DOHH2 (cell line): ENCODE data around the gene DHRS3.

Source experiments
- H3F3A ChIP-seq: fragments of 200-600 bp; sonication (generic), shearing (Covaris generic); 2 replicates; pipeline ENCODE4 v1.6.0; 2016; ENCODE audit warnings: antibody characterized with exemption, mild to moderate bottlenecking; ENCODE audit not compliant: control insufficient read depth, insufficient read depth
- H3K27ac ChIP-seq: fragments of 200-600 bp; sonication (generic); 2 replicates; pipeline ENCODE4 v1.5.1; 2014; ENCODE audit warnings: low read depth, mild to moderate bottlenecking, low read length, moderate library complexity
- H3K27me3 ChIP-seq: fragments of 200-600 bp; sonication (generic); 2 replicates; pipeline ENCODE4 v1.6.1; 2014; ENCODE audit warnings: mild to moderate bottlenecking, low read length, mixed read lengths; ENCODE audit not compliant: control insufficient read depth
- H3K36me3 ChIP-seq: fragments of 200-600 bp; sonication (generic); 2 replicates; pipeline ENCODE4 v1.6.1; 2014; ENCODE audit warnings: mild to moderate bottlenecking, low read length, moderate library complexity, mixed read lengths; ENCODE audit not compliant: control insufficient read depth
- H3K4me1 ChIP-seq: fragments of 200-600 bp; sonication (generic); 2 replicates; pipeline ENCODE4 v1.6.1; 2014; ENCODE audit warnings: mild to moderate bottlenecking, low read length, mixed read lengths; ENCODE audit not compliant: control insufficient read depth
- H3K4me2 ChIP-seq: fragments of 200-600 bp; sonication (generic); 2 replicates; pipeline ENCODE4 v1.6.0; 2014; ENCODE audit warnings: mild to moderate bottlenecking, low read length, moderate library complexity
- H3K4me3 ChIP-seq: fragments of 200-600 bp; sonication (generic); 2 replicates; pipeline ENCODE4 v1.5.1; 2014; ENCODE audit warnings: mild to moderate bottlenecking, low read length, mixed read lengths
- H3K79me2 ChIP-seq: fragments of 200-600 bp; sonication (generic); 2 replicates; pipeline ENCODE4 v1.6.1; 2014; ENCODE audit warnings: mild to moderate bottlenecking, low read length, mixed read lengths; ENCODE audit not compliant: control insufficient read depth
- H3K9me2 ChIP-seq: fragments of 200-600 bp; sonication (generic); replicated peaks from 2 replicates; pipeline ENCODE4 v1.6.1; 2014; ENCODE audit warnings: mild to moderate bottlenecking, low read length, mixed read lengths; ENCODE audit not compliant: control insufficient read depth
- H3K9me3 ChIP-seq: fragments of 200-600 bp; sonication (generic); 2 replicates; pipeline ENCODE4 v1.6.1; 2014; ENCODE audit warnings: antibody characterized with exemption, low read length, mixed read lengths; ENCODE audit not compliant: control insufficient read depth, insufficient read depth
- H4K20me1 ChIP-seq: fragments of 200-600 bp; sonication (generic); 2 replicates; pipeline ENCODE4 v1.6.0; 2014; ENCODE audit warnings: low read depth, mild to moderate bottlenecking, antibody characterized with exemption, low read length, moderate library complexity; ENCODE audit not compliant: control insufficient read depth, insufficient read depth
- EZH2phosphoT487 ChIP-seq: fragments of 200-600 bp; sonication (generic); IDR thresholded peaks from 2 replicates; pipeline ENCODE4 v1.6.1; 2017; ENCODE audit warnings: borderline replicate concordance, mild to moderate bottlenecking, antibody characterized with exemption, low read length, moderate library complexity, mixed read lengths
- TF ChIP-seq, protein P1 (sequence below): fragments of 200-600 bp; sonication (generic); IDR thresholded peaks from one replicate; pipeline ENCODE4 v1.5.1; 2014; ENCODE audit warnings: antibody characterized with exemption, mild to moderate bottlenecking, low read depth, low read length; ENCODE audit not compliant: poor library complexity, severe bottlenecking

The DHRS3 gene

DNA sequence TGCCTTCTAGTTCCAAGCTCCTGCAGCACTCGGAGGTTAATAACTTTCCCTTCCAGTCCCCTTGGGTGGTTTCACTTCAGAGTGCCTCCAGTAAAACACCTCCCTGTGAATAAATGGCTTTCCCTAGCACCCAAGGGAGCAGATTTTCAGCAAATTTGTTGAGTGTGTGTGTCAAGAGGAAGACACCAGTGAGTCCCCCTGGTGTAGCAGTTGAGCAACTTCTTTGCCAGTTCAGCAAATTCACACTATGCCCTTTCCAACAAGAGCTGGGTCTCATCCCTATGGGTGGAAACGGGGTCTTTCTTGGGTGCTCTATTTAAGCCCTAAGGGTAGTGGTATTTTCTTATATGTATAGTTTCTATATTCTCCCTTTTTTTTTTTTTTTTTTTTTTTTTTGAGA is 25.1 kb upstream of the DHRS3 start:
- Histone ChIP-seq H3K36me3 (no peaks in the 10 kb centered on the region), H3K9me3 (peaks cover 19% of the 10 kb centered on the region), H3K27me3 (no peaks in the 10 kb centered on the region), H3K9me2 (no peaks in the 10 kb centered on the region), H3K4me3 (no peak overlapping the region), H3F3A (no peaks in the 10 kb centered on the region), H3K79me2 (no peaks in the 10 kb centered on the region), H3K4me2 (no peak overlapping the region), H4K20me1 (no peaks in the 10 kb centered on the region), H3K27ac (no peak overlapping the region), H3K4me1 (no peaks in the 10 kb centered on the region)
- no peak for TF ChIP-seq EZH2phosphoT487
- TF ChIP-seq, protein P1, sequence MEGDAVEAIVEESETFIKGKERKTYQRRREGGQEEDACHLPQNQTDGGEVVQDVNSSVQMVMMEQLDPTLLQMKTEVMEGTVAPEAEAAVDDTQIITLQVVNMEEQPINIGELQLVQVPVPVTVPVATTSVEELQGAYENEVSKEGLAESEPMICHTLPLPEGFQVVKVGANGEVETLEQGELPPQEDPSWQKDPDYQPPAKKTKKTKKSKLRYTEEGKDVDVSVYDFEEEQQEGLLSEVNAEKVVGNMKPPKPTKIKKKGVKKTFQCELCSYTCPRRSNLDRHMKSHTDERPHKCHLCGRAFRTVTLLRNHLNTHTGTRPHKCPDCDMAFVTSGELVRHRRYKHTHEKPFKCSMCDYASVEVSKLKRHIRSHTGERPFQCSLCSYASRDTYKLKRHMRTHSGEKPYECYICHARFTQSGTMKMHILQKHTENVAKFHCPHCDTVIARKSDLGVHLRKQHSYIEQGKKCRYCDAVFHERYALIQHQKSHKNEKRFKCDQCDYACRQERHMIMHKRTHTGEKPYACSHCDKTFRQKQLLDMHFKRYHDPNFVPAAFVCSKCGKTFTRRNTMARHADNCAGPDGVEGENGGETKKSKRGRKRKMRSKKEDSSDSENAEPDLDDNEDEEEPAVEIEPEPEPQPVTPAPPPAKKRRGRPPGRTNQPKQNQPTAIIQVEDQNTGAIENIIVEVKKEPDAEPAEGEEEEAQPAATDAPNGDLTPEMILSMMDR, result no peak

DNA sequence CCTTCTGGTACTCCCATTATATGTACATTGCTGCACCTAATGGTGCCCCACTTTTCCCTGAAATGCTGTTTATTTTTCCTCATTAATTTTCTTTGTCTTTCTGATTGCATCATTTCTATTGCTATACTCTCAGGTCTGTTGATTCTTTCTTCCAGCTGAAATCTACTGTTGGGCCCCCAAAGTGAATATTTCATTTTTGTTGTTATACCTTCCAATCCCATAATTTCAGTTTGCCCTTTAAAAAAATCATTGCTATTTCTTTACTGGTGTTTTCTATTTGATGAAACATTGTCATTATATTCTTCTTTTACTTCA is 22.9 kb upstream of the DHRS3 start:
- Histone ChIP-seq H4K20me1 (no peaks in the 10 kb centered on the region), H3K27me3 (no peaks in the 10 kb centered on the region), H3K27ac (no peak overlapping the region), H3K36me3 (no peaks in the 10 kb centered on the region), H3K9me3 (peaks cover 19% of the 10 kb centered on the region), H3K9me2 (no peaks in the 10 kb centered on the region), H3K4me1 (no peaks in the 10 kb centered on the region), H3F3A (no peaks in the 10 kb centered on the region), H3K4me2 (no peak overlapping the region), H3K4me3 (no peak overlapping the region), H3K79me2 (no peaks in the 10 kb centered on the region)
- no peak for TF ChIP-seq EZH2phosphoT487
- TF ChIP-seq, protein P1, result no peak

DNA sequence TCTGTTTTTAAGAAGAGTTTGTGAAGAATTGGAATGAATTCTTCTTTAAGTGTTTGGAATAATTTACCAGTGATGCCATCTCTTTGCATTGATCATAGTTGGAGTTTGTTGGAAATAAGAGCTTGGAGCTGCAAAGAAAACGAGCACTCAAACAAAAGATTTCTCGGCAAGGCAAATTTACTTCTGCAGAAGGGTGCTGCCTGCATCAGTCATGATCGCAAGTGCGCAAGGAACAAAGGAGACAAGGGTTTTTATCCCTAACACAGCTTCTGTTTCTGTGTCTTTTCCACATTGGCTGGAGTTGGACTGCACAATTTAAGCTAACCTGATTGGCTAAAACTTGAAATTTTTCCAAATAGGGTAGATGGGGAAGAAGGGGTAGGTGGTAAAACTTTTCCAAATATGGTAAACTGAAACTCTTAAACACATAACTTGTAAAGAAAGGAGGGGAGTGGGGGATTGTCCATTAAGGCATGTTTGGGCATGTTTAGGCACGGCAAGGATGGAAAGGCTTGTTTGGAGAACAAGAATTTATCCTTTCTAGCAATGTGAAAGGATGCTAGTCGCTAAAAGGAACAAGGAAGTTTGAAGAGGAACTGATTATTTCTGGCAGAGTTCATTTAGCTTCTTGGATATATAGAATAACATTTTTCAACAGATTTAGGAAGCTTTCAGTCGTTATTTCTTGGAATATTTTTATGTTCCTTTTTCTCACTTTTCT is 22.4 kb upstream of the DHRS3 start:
- Histone ChIP-seq H3K79me2 (no peaks in the 10 kb centered on the region), H3K4me3 (no peak overlapping the region)
- TF ChIP-seq, protein P1, result no peak
- no peak for TF ChIP-seq EZH2phosphoT487

More for the DNA sequence above, 22.4 kb upstream of the DHRS3 start:
- H3K27ac ChIP-seq, result no peak overlapping the region
- H3K27me3 ChIP-seq, result no peaks in the 10 kb centered on the region
- no peaks in the 10 kb centered on the region for H3F3A ChIP-seq
- H4K20me1 ChIP-seq, result no peaks in the 10 kb centered on the region
- H3K9me2 ChIP-seq, result no peaks in the 10 kb centered on the region
- no peaks in the 10 kb centered on the region for H3K4me1 ChIP-seq
- no peaks in the 10 kb centered on the region for H3K36me3 ChIP-seq
- H3K9me3 ChIP-seq, result peaks cover 19% of the 10 kb centered on the region
- H3K4me2 ChIP-seq, result no peak overlapping the region
